ENCODE measurements around the gene STMN3.

The STMN3 gene

GRCh38 chr20:63700199-63701050 is 47.2 kb upstream of the STMN3 start:
- Histone ChIP-seq H3K27me3 (ENCODE audit: insufficient read depth, low read length) (no peaks in the 10 kb centered on the region), H3K18ac (ENCODE audit: low read length) (no peak overlapping the region), H3K4ac (ENCODE audit: low read depth, low read length) (no peak overlapping the region), H3K14ac (ENCODE audit: low read length) (no peak overlapping the region), H2BK120ac (ENCODE audit: insufficient read depth, low read length, poor library complexity) (no peak overlapping the region), H4K12ac (ENCODE audit: low read depth, low read length) (no peak overlapping the region), H3K4me3 (ENCODE audit: low read depth, low read length) (no peak overlapping the region), H4K91ac (ENCODE audit: low read depth, low read length) (no peak overlapping the region), H3K36me3 (ENCODE audit: control insufficient read depth in 1 of 2, insufficient read depth in 2 of 2, low read length in 2 of 2) (peaks cover 22 to 23% of the 10 kb centered on the region in 2 experiments), H2BK12ac (ENCODE audit: low read length) (no peak overlapping the region), H3K23ac (ENCODE audit: low read length) (no peak overlapping the region), H3K79me2 (ENCODE audit: control insufficient read depth, insufficient read depth, low read length, poor library complexity) (no peaks in the 10 kb centered on the region), H3K4me2 (ENCODE audit: low read length) (no peak overlapping the region), H2BK5ac (ENCODE audit: low read depth, low read length, poor library complexity) (no peak overlapping the region), H3K27ac (ENCODE audit: low read depth, low read length) (no peak overlapping the region), H3K79me1 (ENCODE audit: low read length) (no peaks in the 10 kb centered on the region), H2AK5ac (ENCODE audit: low read length) (no peak overlapping the region), H3K9ac (ENCODE audit: low read length) (no peak overlapping the region), H3K9me3 (ENCODE audit: insufficient read depth, low read depth, low read length) (peaks cover 3% of the 10 kb centered on the region), H4K8ac (ENCODE audit: low read depth, low read length) (no peak overlapping the region), H2AFZ (ENCODE audit: insufficient read depth, low read length, poor library complexity) (no peak overlapping the region), H3K4me1 (ENCODE audit: control insufficient read depth in 1 of 2, insufficient read depth in 2 of 2, low read length in 2 of 2) (peaks cover 6 to 11% of the 10 kb centered on the region in 2 experiments)
- WGBS (ENCODE audit: extremely low coverage, insufficient coverage, insufficient read length), result no CpG with 5 or more reads among the region's 43 CpGs
- DNase-seq, result no peak

- no peak for DNase-seq
- Histone ChIP-seq H4K12ac (ENCODE audit: low read depth, low read length) (no peak overlapping the region), H3K4ac (ENCODE audit: low read depth, low read length) (no peak overlapping the region), H2BK5ac (ENCODE audit: low read depth, low read length, poor library complexity) (no peak overlapping the region), H3K9ac (ENCODE audit: low read length) (no peak overlapping the region), H3K79me1 (ENCODE audit: low read length) (no peaks in the 10 kb centered on the region), H3K79me2 (ENCODE audit: control insufficient read depth, insufficient read depth, low read length, poor library complexity) (no peaks in the 10 kb centered on the region), H3K14ac (ENCODE audit: low read length) (no peak overlapping the region), H3K36me3 (ENCODE audit: control insufficient read depth in 1 of 2, insufficient read depth in 2 of 2, low read length in 2 of 2) (peaks cover 15 to 16% of the 10 kb centered on the region in 2 experiments), H2BK120ac (ENCODE audit: insufficient read depth, low read length, poor library complexity) (no peak overlapping the region), H3K27me3 (ENCODE audit: insufficient read depth, low read length) (no peaks in the 10 kb centered on the region), H2BK12ac (ENCODE audit: low read length) (no peak overlapping the region), H3K9me3 (ENCODE audit: insufficient read depth, low read depth, low read length) (peaks cover 3% of the 10 kb centered on the region), H3K4me1 (ENCODE audit: control insufficient read depth in 1 of 2, insufficient read depth in 2 of 2, low read length in 2 of 2) (peaks cover 6 to 11% of the 10 kb centered on the region in 2 experiments), H2AFZ (ENCODE audit: insufficient read depth, low read length, poor library complexity) (no peak overlapping the region), H3K23ac (ENCODE audit: low read length) (no peak overlapping the region), H3K4me2 (ENCODE audit: low read length) (no peak overlapping the region), H4K91ac (ENCODE audit: low read depth, low read length) (no peak overlapping the region), H3K27ac (ENCODE audit: low read depth, low read length) (no peak overlapping the region), H3K18ac (ENCODE audit: low read length) (no peak overlapping the region), H4K8ac (ENCODE audit: low read depth, low read length) (peak overlapping the region; percentile 17), H2AK5ac (ENCODE audit: low read length) (no peak overlapping the region), H3K4me3 (ENCODE audit: low read depth, low read length) (peak overlapping the region; percentile 6)
- WGBS (ENCODE audit: extremely low coverage, insufficient coverage, insufficient read length), result no CpG with 5 or more reads among the region's 24 CpGs
Observed at GRCh38 chr20:63699466-63700198, 46.4 kb upstream of the STMN3 start.

- H4K12ac ChIP-seq (ENCODE audit: low read depth, low read length), result no peak overlapping the region
Observed at GRCh38 chr20:63698739-63699465, 45.7 kb upstream of the STMN3 start.

GRCh38 chr20:63697868-63698545 is 44.8 kb upstream of the STMN3 start:
- H3K4me1 ChIP-seq (ENCODE audit: control insufficient read depth in 1 of 2, insufficient read depth in 2 of 2, low read length in 2 of 2), result peaks cover 6 to 11% of the 10 kb centered on the region in 2 experiments
- no peak overlapping the region for H3K4me2 ChIP-seq (ENCODE audit: low read length)
- no peak overlapping the region for H2BK12ac ChIP-seq (ENCODE audit: low read length)
- DNase-seq, result no peak
- no peak overlapping the region for H2BK5ac ChIP-seq (ENCODE audit: low read depth, low read length, poor library complexity)
- no peak overlapping the region for H2AK5ac ChIP-seq (ENCODE audit: low read length)
- no peaks in the 10 kb centered on the region for H3K79me2 ChIP-seq (ENCODE audit: control insufficient read depth, insufficient read depth, low read length, poor library complexity)
- no peak overlapping the region for H3K9ac ChIP-seq (ENCODE audit: low read length)
- no peak overlapping the region for H3K18ac ChIP-seq (ENCODE audit: low read length)
- H3K27ac ChIP-seq (ENCODE audit: low read depth, low read length), result no peak overlapping the region
- H4K8ac ChIP-seq (ENCODE audit: low read depth, low read length), result no peak overlapping the region
- H4K91ac ChIP-seq (ENCODE audit: low read depth, low read length), result no peak overlapping the region
- H3K23ac ChIP-seq (ENCODE audit: low read length), result no peak overlapping the region
- no peak overlapping the region for H2BK120ac ChIP-seq (ENCODE audit: insufficient read depth, low read length, poor library complexity)
- no peaks in the 10 kb centered on the region for H3K27me3 ChIP-seq (ENCODE audit: insufficient read depth, low read length)
- peak overlapping the region; percentile 16 for H4K12ac ChIP-seq (ENCODE audit: low read depth, low read length)
- H2AFZ ChIP-seq (ENCODE audit: insufficient read depth, low read length, poor library complexity), result no peak overlapping the region
- H3K9me3 ChIP-seq (ENCODE audit: insufficient read depth, low read depth, low read length), result peaks cover 4% of the 10 kb centered on the region
- H3K4me3 ChIP-seq (ENCODE audit: low read depth, low read length), result no peak overlapping the region
- WGBS (ENCODE audit: extremely low coverage, insufficient coverage, insufficient read length), result no CpG with 5 or more reads among the region's 40 CpGs
- no peak overlapping the region for H3K4ac ChIP-seq (ENCODE audit: low read depth, low read length)
- no peaks in the 10 kb centered on the region for H3K79me1 ChIP-seq (ENCODE audit: low read length)
- H3K14ac ChIP-seq (ENCODE audit: low read length), result no peak overlapping the region
- peaks cover 2 to 6% of the 10 kb centered on the region in 2 experiments for H3K36me3 ChIP-seq (ENCODE audit: control insufficient read depth in 1 of 2, insufficient read depth in 2 of 2, low read length in 2 of 2)

More at GRCh38 chr20:63698739-63699465, 45.7 kb upstream of the STMN3 start:
- Histone ChIP-seq H3K79me1 (ENCODE audit: low read length) (no peaks in the 10 kb centered on the region), H3K18ac (ENCODE audit: low read length) (no peak overlapping the region), H2BK120ac (ENCODE audit: insufficient read depth, low read length, poor library complexity) (no peak overlapping the region), H4K91ac (ENCODE audit: low read depth, low read length) (no peak overlapping the region), H3K23ac (ENCODE audit: low read length) (no peak overlapping the region), H2BK5ac (ENCODE audit: low read depth, low read length, poor library complexity) (no peak overlapping the region), H3K4me3 (ENCODE audit: low read depth, low read length) (peak overlapping the region; percentile 6), H2BK12ac (ENCODE audit: low read length) (no peak overlapping the region), H2AK5ac (ENCODE audit: low read length) (no peak overlapping the region), H3K27me3 (ENCODE audit: insufficient read depth, low read length) (no peaks in the 10 kb centered on the region), H3K9me3 (ENCODE audit: insufficient read depth, low read depth, low read length) (peaks cover 3% of the 10 kb centered on the region), H4K8ac (ENCODE audit: low read depth, low read length) (no peak overlapping the region), H3K4me1 (ENCODE audit: control insufficient read depth in 1 of 2, insufficient read depth in 2 of 2, low read length in 2 of 2) (peaks cover 6 to 11% of the 10 kb centered on the region in 2 experiments), H3K36me3 (ENCODE audit: control insufficient read depth in 1 of 2, insufficient read depth in 2 of 2, low read length in 2 of 2) (peaks cover 7 to 9% of the 10 kb centered on the region in 2 experiments), H3K79me2 (ENCODE audit: control insufficient read depth, insufficient read depth, low read length, poor library complexity) (no peaks in the 10 kb centered on the region), H3K27ac (ENCODE audit: low read depth, low read length) (no peak overlapping the region), H3K4me2 (ENCODE audit: low read length) (no peak overlapping the region), H3K4ac (ENCODE audit: low read depth, low read length) (no peak overlapping the region), H2AFZ (ENCODE audit: insufficient read depth, low read length, poor library complexity) (no peak overlapping the region), H3K14ac (ENCODE audit: low read length) (no peak overlapping the region), H3K9ac (ENCODE audit: low read length) (no peak overlapping the region)
- DNase-seq, result peak; percentile 57 to 67
- no CpG with 5 or more reads among the region's 19 CpGs for WGBS (ENCODE audit: extremely low coverage, insufficient coverage, insufficient read length)
